IMR-90 (cell line): ENCODE results near the gene PTPN22. TPM values are rescaled to one million over a fixed set of nuclear protein-coding genes. Genes with fewer than 3 reads are reported as not detected.
A peak's percentile ranks its signal among the peaks of the same experiment; 100 is the strongest.

Experiments used
- ATAC-seq: fragments of 200-7000 bp; cut with Tn5 transposase; 2 replicates; pipeline ENCODE4 v1.9.1; 2020; ENCODE audit warnings: low read depth, mild to moderate bottlenecking, moderate library complexity
- BruUV-seq: library from RNA; stranded (reverse); fragments of 400-500 nt; replicated peaks from 2 replicates; lab custom pipeline; 2021; lab: Mats Ljungman, UMichigan
- CTCF ChIA-PET: fragments of 300-600 bp; formaldehyde crosslinking; extraction: SDS; loops from one replicate; lab custom pipeline; 2021; ENCODE audit warnings: antibody characterized with exemption; lab: Yijun Ruan, JAX
- POLR2A ChIA-PET: fragments of 300-600 bp; sonication (Branson Sonifier 250); formaldehyde crosslinking; loops from one replicate; lab custom pipeline; 2022; ENCODE audit warnings: antibody characterized with exemption; ENCODE audit not compliant: unreplicated experiment; lab: Charles Lee
- DNase-seq: peaks from one replicate; pipeline ENCODE4 v3.0.0; 2013
- H2AFZ ChIP-seq: replicated peaks from 2 replicates; pipeline ENCODE3; 2013; ENCODE audit warnings: low read length, mild to moderate bottlenecking; ENCODE audit not compliant: poor library complexity
- H2AK5ac ChIP-seq: 2 replicates; pipeline ENCODE4 v1.6.1; 2013; ENCODE audit warnings: low read depth, low read length, inconsistent platforms
- H2AK9ac ChIP-seq: replicated peaks from 2 replicates; pipeline ENCODE3; 2013; ENCODE audit warnings: mild to moderate bottlenecking, low read depth, low read length, moderate library complexity; ENCODE audit not compliant: poor library complexity
- H2BK120ac ChIP-seq: 2 replicates; pipeline ENCODE4 v1.6.1; 2013; ENCODE audit warnings: low read depth, low read length, inconsistent platforms
- H2BK15ac ChIP-seq: 3 replicates; pipeline ENCODE4 v1.6.1; 2013; ENCODE audit warnings: low read depth, low read length, inconsistent platforms
- H2BK20ac ChIP-seq: 2 replicates; pipeline ENCODE4 v1.6.1; 2013; ENCODE audit warnings: low read depth, mild to moderate bottlenecking, inconsistent platforms, low read length, moderate library complexity
- H2BK5ac ChIP-seq: 2 replicates; pipeline ENCODE4 v1.6.1; 2013; ENCODE audit warnings: mild to moderate bottlenecking, low read depth, low read length, inconsistent platforms; ENCODE audit not compliant: poor library complexity, severe bottlenecking
- H3K14ac ChIP-seq: replicated peaks from 2 replicates; pipeline ENCODE4 v1.6.1; 2013; ENCODE audit warnings: low read depth, low read length, inconsistent platforms
- H3K18ac ChIP-seq: 2 replicates; pipeline ENCODE4 v1.6.1; 2013; ENCODE audit warnings: low read depth, low read length, control low read depth
- H3K23ac ChIP-seq: 2 replicates; pipeline ENCODE4 v1.6.1; 2013; ENCODE audit warnings: low read depth, low read length, inconsistent platforms
- H3K27ac ChIP-seq: 2 replicates; pipeline ENCODE4 v1.5.1; 2013; ENCODE audit warnings: mild to moderate bottlenecking, control low read depth, low read length; ENCODE audit not compliant: insufficient read depth
- H3K27me3 ChIP-seq: 2 replicates; pipeline ENCODE4 v1.6.1; 2013; ENCODE audit warnings: low read length; ENCODE audit not compliant: control insufficient read depth, insufficient read depth
- H3K36me3 ChIP-seq: 2 replicates; pipeline ENCODE4 v1.6.1; 2013; ENCODE audit warnings: low read length, mixed read lengths; ENCODE audit not compliant: control insufficient read depth, insufficient read depth
- H3K4ac ChIP-seq: 2 replicates; pipeline ENCODE4 v1.6.1; 2013; ENCODE audit warnings: low read depth, low read length, inconsistent platforms
- H3K4me1 ChIP-seq: 2 replicates; pipeline ENCODE4 v1.6.1; 2013; ENCODE audit warnings: low read length, mixed read lengths; ENCODE audit not compliant: control insufficient read depth, insufficient read depth
- H3K4me2 ChIP-seq: 2 replicates; pipeline ENCODE4 v1.6.1; 2013; ENCODE audit warnings: low read depth, mild to moderate bottlenecking, control low read depth, low read length, moderate library complexity
- H3K4me3 ChIP-seq: 2 replicates; pipeline ENCODE4 v1.5.1; 2013; ENCODE audit warnings: low read depth, mild to moderate bottlenecking, control low read depth, low read length, moderate library complexity; ENCODE audit not compliant: insufficient read depth
- H3K56ac ChIP-seq: 2 replicates; pipeline ENCODE4 v1.6.1; 2013; ENCODE audit warnings: low read length, inconsistent platforms; ENCODE audit not compliant: insufficient read depth; ENCODE audit errors: extremely low read depth
- H3K79me1 ChIP-seq, 2 experiments: 2 replicates each; pipeline ENCODE4 v1.6.1; 2013; ENCODE audit warnings: low read length in 2 of 2, inconsistent platforms in 1 of 2, low read depth in 1 of 2
- H3K9ac ChIP-seq: 2 replicates; pipeline ENCODE4 v1.6.1; 2013; ENCODE audit warnings: low read depth, low read length, control low read depth
- H3K9me1 ChIP-seq: 2 replicates; pipeline ENCODE4 v1.6.1; 2013; ENCODE audit warnings: low read length, inconsistent platforms; ENCODE audit not compliant: insufficient read depth
- H3K9me3 ChIP-seq: 2 replicates; pipeline ENCODE4 v1.6.1; 2013; ENCODE audit warnings: low read length; ENCODE audit not compliant: control insufficient read depth, insufficient read depth
- H4K20me1 ChIP-seq: 2 replicates; pipeline ENCODE4 v1.6.1; 2013; ENCODE audit warnings: low read length, inconsistent platforms; ENCODE audit not compliant: insufficient read depth
- H4K5ac ChIP-seq: 2 replicates; pipeline ENCODE4 v1.6.1; 2013; ENCODE audit warnings: mild to moderate bottlenecking, low read depth, low read length, control low read depth
- H4K8ac ChIP-seq, 2 experiments: 2 replicates each; pipeline ENCODE4 v1.6.1; 2013; ENCODE audit warnings: low read depth in 2 of 2, low read length in 2 of 2, control low read depth in 1 of 2, inconsistent platforms in 1 of 2
- H4K91ac ChIP-seq: 2 replicates; pipeline ENCODE4 v1.6.1; 2013; ENCODE audit warnings: low read depth, low read length, inconsistent platforms; ENCODE audit not compliant: insufficient read depth
- BHLHE40 ChIP-seq: fragments of 150-350 bp; IDR thresholded peaks from 2 replicates; pipeline ENCODE4 v1.6.1; 2016; ENCODE audit warnings: mild to moderate bottlenecking, low read depth, low read length
- CEBPB ChIP-seq: IDR thresholded peaks from 2 replicates; pipeline ENCODE4 v1.6.1; 2012; ENCODE audit warnings: low read depth, low read length, improper control_type of control experiment
- ELK1 ChIP-seq: fragments of 150-350 bp; IDR thresholded peaks from 2 replicates; pipeline ENCODE4 v1.6.1; 2016; ENCODE audit warnings: low read depth, mild to moderate bottlenecking, low read length, moderate library complexity, borderline replicate concordance
- FOS ChIP-seq: fragments of 150-350 bp; IDR thresholded peaks from 2 replicates; pipeline ENCODE4 v1.6.1; 2016; ENCODE audit warnings: low read depth, low read length
- MXI1 ChIP-seq: IDR thresholded peaks from 2 replicates; pipeline ENCODE4 v1.6.1; 2012; ENCODE audit warnings: low read depth, mild to moderate bottlenecking, low read length, moderate library complexity, borderline replicate concordance
- POLR2A ChIP-seq: IDR thresholded peaks from 2 replicates; pipeline ENCODE4 v1.6.1; 2012; ENCODE audit warnings: mild to moderate bottlenecking, low read depth, low read length
- RFX5 ChIP-seq: IDR thresholded peaks from 2 replicates; pipeline ENCODE4 v1.8.0; 2012; ENCODE audit warnings: low read depth, mild to moderate bottlenecking, low read length, moderate library complexity
- USF2 ChIP-seq: fragments of 150-350 bp; IDR thresholded peaks from 2 replicates; pipeline ENCODE4 v1.6.1; 2017; ENCODE audit warnings: mild to moderate bottlenecking, antibody characterized with exemption, low read length, low read depth
- WGBS, 2 experiments: methylation state at CpG; one replicate each; pipeline versions ENCODE4 v1.1.5 to v1.1.7; 2013; ENCODE audit warnings: missing lambda C conversion rate in 2 of 2; ENCODE audit not compliant: insufficient read length in 1 of 2; ENCODE audit errors: extremely low coverage in 2 of 2; 5-methylcytosine and 5-hydroxymethylcytosine counted together
- dilution Hi-C: fragments of 300-500 bp; cut with HindIII; formaldehyde crosslinking; loops from one replicate; pipeline ENCODE4 v1.14.3; 2018; ENCODE audit warnings: low sequenced_read_pairs; ENCODE audit not compliant: unreplicated experiment
- in situ Hi-C: fragments of 300-500 bp; cut with MboI; formaldehyde crosslinking; loops from 3 replicates; pipeline ENCODE4 v1.14.3; 2019; ENCODE audit warnings: low sequenced_read_pairs, inconsistent platforms, mixed read lengths
- intact Hi-C: fragments of 100-400 bp; cut with micrococcal nuclease; formaldehyde crosslinking; loops from 2 replicates; pipeline ENCODE4 v1.10.0; 2022
- polyA plus RNA-seq, 3 experiments: library from polyadenylated mRNA; depleted of rRNA; stranded (reverse); fragments of >200 nt; gene quantifications; 2 replicates each; pipeline ENCODE4 v1.2.3, GENCODE V29; 2012; ENCODE audit warnings: low replicate concordance in 1 of 3
- total RNA-seq: library from RNA; depleted of rRNA; stranded (reverse); fragments of >200 nt; gene quantifications from 2 replicates; pipeline ENCODE4 v1.2.3, GENCODE V29; 2012

Gene PTPN22
- total and polyA plus RNA-seq, 2 of the 4 experiments (the other 2 are of a cell fraction), result 0.14 to 0.18 TPM

GRCh38 chr1:113913887-113914664 is 42.6 kb upstream of the PTPN22 start (continued):
- TF ChIP-seq FOS, result no peak

- H2BK20ac ChIP-seq, result peak overlapping the region; percentile 74; the same call in 1 of the 2 replicates
- DNase-seq (no peak), ATAC-seq (no peak)
- no peaks in the 10 kb centered on the region for H3K9me3 ChIP-seq
- peak overlapping the region; percentile 49; the same call in 1 of the 2 replicates for H3K4me2 ChIP-seq
- no CpG with 5 or more reads among the region's 3 CpGs for WGBS, 2 experiments
- H2BK15ac ChIP-seq, result no peak overlapping the region; the same call in 1 of the 3 replicates
- peak overlapping the region; percentile 38; the same call in 1 of the 2 replicates for H4K91ac ChIP-seq
- H3K4me3 ChIP-seq, result no peak overlapping the region
- dilution Hi-C loops (no loop called here), in situ Hi-C loops (loop anchor here (25.0 kb wide), 1 partner anchor 776 kb away; no protein-coding TSS in a partner anchor), intact Hi-C loops (loop anchor here (2.0 kb wide), 1 partner anchor 16 kb away; the partner anchor contains the start of gene HIPK1)
- no peak overlapping the region; the same call in 1 of the 2 replicates for H2AK5ac ChIP-seq
- peaks cover 12% of the 10 kb centered on the region for H3K36me3 ChIP-seq
- H2AK9ac ChIP-seq, result peak overlapping the region; percentile 75
- no peaks in the 10 kb centered on the region for H4K20me1 ChIP-seq
- H2AFZ ChIP-seq, result peak overlapping the region; percentile 76
- peak overlapping the region; percentile 14; the same call in 1 of the 2 replicates for H3K56ac ChIP-seq
- no peaks in the 10 kb centered on the region for H3K27me3 ChIP-seq
- no peak overlapping the region for H3K23ac ChIP-seq
- peak overlapping the region; percentile 4 for H2BK5ac ChIP-seq
- peak overlapping the region; percentile 18; the same call in 1 of the 2 replicates for H3K18ac ChIP-seq
- H4K5ac ChIP-seq, result peak overlapping the region; percentile 28; the same call in 1 of the 2 replicates
- POLR2A ChIA-PET, result interaction anchor here (1.4 kb wide), 1 partner anchor 9 kb away, joined by 6 read pairs; the partner anchor contains the start of gene AP4B1
- H3K9me1 ChIP-seq, result peaks cover 9% of the 10 kb centered on the region
- H4K8ac ChIP-seq, result peak overlapping the region in 1 of 2 experiments; percentile 82; a peak in 2 of 4 replicates
- peaks cover 6 to 30% of the 10 kb centered on the region in 2 experiments; a peak in 2 of 4 replicates for H3K79me1 ChIP-seq
- TF ChIP-seq MXI1 (no peak), BHLHE40 (no peak), RFX5 (no peak), ELK1 (no peak), CEBPB (no peak), POLR2A (no peak), USF2 (no peak)
- H2BK120ac ChIP-seq, result peak overlapping the region; percentile 86
- BruUV-seq, result no TSS peak
- CTCF ChIA-PET, result no interaction called here
- H3K27ac ChIP-seq, result peak overlapping the region; percentile 53; the same call in 1 of the 2 replicates
- H3K9ac ChIP-seq, result no peak overlapping the region; the same call in 1 of the 2 replicates
- peak overlapping the region; percentile 78 for H3K14ac ChIP-seq
- H3K4me1 ChIP-seq, result peaks cover 7% of the 10 kb centered on the region
- peak overlapping the region; percentile 74 for H3K4ac ChIP-seq
These were observed 41.8 kb upstream of the PTPN22 start for GRCh38 chr1:113913312-113913668.
